Gastroesophageal sphincter (tissue), 3 donors: ENCODE results near the gene RGS12.

Experiments used
- CTCF ChIP-seq, 4 experiments: fragments of 200-600 bp in 2 of 4; fragments of 450-650 bp in 2 of 4; sonication (generic) in 1 of 4; IDR thresholded peaks; one replicate each; pipeline ENCODE4 v1.5.1; 2017 to 2019; ENCODE audit warnings: antibody characterized with exemption in 4 of 4, mild to moderate bottlenecking in 2 of 4, moderate library complexity in 2 of 4
- EP300 ChIP-seq: sonication (generic); formaldehyde crosslinking; IDR thresholded peaks from one replicate; pipeline ENCODE4 v1.6.1; 2017; ENCODE audit warnings: antibody characterized with exemption, mild to moderate bottlenecking

DNA sequence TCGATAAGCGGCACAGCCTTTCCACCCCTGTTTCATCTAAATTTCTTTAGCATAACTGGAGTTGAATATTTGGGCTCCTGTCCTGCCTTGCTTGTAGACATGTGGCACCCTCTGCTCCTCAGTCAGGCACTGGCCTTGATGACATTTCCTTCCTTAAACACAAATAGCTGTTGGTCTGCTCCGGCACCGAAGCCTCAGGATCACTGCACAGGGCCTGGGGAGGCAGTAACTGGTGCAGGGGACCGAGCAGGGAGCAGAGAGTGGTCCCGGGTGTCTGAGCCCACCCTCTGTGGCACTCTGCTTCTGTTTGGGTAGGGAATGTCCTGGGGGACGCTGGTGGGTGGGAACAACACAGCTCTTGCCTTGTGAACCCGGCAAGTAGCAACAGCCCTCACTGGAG lies 13.6 kb downstream of the RGS12 start:
- TF ChIP-seq CTCF (IDR thresholded peaks at IDR 0.05) (no peak), EP300 (no peak)
